NCI-H1436 treated with DMSO at 0.1 percent for 48 hours (cell line): Measurements from ENCODE around the gene CLASP1.
A peak's percentile ranks its signal among the peaks of the same experiment; 100 is the strongest.
"Not testable (repeated sequence)": the region's sequence is repeated elsewhere in the genome, so short reads cannot be mapped to it uniquely, and the experiment has no call there.

Experiments used
- DNase-seq: peaks from one replicate; lab custom pipeline; 2025; lab: John Stamatoyannopoulos, UW

CLASP1 gene

GRCh38 chr2:121662656-121663055, 13.4 kb upstream of the CLASP1 start:
- no peak for DNase-seq

GRCh38 chr2:121659933-121660332, 10.7 kb upstream of the CLASP1 start:
- no peak for DNase-seq

- DNase-seq: not testable (repeated sequence)
Measured at GRCh38 chr2:121658393-121658792, 9.1 kb upstream of the CLASP1 start.

GRCh38 chr2:121653035-121653434, 3.8 kb upstream of the CLASP1 start:
- DNase-seq: no peak

GRCh38 chr2:121650315-121650930, 1.2 kb upstream of the CLASP1 start:
- DNase-seq: no peak

- peak; percentile 73 for DNase-seq
Measured at GRCh38 chr2:121649596-121650314, 493 bp upstream of the CLASP1 start.

GRCh38 chr2:121648206-121649148, 785 bp downstream of the CLASP1 start:
- DNase-seq: no peak

- DNase-seq: no peak
Measured at GRCh38 chr2:121647396-121647795, 1.9 kb downstream of the CLASP1 start.

- no peak for DNase-seq
Measured at GRCh38 chr2:121644715-121645114, 4.5 kb downstream of the CLASP1 start.

GRCh38 chr2:121643877-121644276, 5.4 kb downstream of the CLASP1 start:
- no peak for DNase-seq

- DNase-seq: no peak
Measured at GRCh38 chr2:121640380-121641316, 8.6 kb downstream of the CLASP1 start.

- not testable (repeated sequence) for DNase-seq
Measured at GRCh38 chr2:121639846-121640245, 9.4 kb downstream of the CLASP1 start.

GRCh38 chr2:121638333-121638732, 10.9 kb downstream of the CLASP1 start:
- no peak for DNase-seq

GRCh38 chr2:121635371-121635770, 13.9 kb downstream of the CLASP1 start:
- no peak for DNase-seq

- no peak for DNase-seq
Measured at GRCh38 chr2:121634354-121635307, 14.6 kb downstream of the CLASP1 start.

- DNase-seq: no peak
Measured at GRCh38 chr2:121633463-121633862, 15.8 kb downstream of the CLASP1 start.

GRCh38 chr2:121627525-121628050, 21.7 kb downstream of the CLASP1 start:
- DNase-seq: no peak

GRCh38 chr2:121626777-121627524, 22.3 kb downstream of the CLASP1 start:
- no peak for DNase-seq

GRCh38 chr2:121625953-121626352, 23.3 kb downstream of the CLASP1 start:
- DNase-seq: no peak
